Hepatocyte (in vitro differentiated cells): Measurements from ENCODE around the gene PPP1R2B.

Source experiments
- EZH2 ChIP-seq: fragments of 200-600 bp; sonication (generic); IDR thresholded peaks from 2 replicates; pipeline ENCODE4 v1.6.1; 2016; ENCODE audit warnings: antibody characterized with exemption, mild to moderate bottlenecking, borderline replicate concordance
- EZH2phosphoT487 ChIP-seq: fragments of 200-600 bp; sonication (generic); IDR thresholded peaks from one replicate; pipeline ENCODE4 v1.6.1; 2018; ENCODE audit warnings: antibody characterized with exemption, mild to moderate bottlenecking, low read depth, moderate library complexity; ENCODE audit not compliant: unreplicated experiment, severe bottlenecking
- TF ChIP-seq, protein P1 (sequence below): fragments of 200-600 bp; sonication (generic); IDR thresholded peaks from 2 replicates; pipeline ENCODE4 v1.5.1; 2016; ENCODE audit warnings: antibody characterized with exemption, mild to moderate bottlenecking; ENCODE audit not compliant: poor library complexity

GRCh38 chr5:156834916-156835315 is 15.2 kb upstream of the PPP1R2B start:
- TF ChIP-seq, protein P1, sequence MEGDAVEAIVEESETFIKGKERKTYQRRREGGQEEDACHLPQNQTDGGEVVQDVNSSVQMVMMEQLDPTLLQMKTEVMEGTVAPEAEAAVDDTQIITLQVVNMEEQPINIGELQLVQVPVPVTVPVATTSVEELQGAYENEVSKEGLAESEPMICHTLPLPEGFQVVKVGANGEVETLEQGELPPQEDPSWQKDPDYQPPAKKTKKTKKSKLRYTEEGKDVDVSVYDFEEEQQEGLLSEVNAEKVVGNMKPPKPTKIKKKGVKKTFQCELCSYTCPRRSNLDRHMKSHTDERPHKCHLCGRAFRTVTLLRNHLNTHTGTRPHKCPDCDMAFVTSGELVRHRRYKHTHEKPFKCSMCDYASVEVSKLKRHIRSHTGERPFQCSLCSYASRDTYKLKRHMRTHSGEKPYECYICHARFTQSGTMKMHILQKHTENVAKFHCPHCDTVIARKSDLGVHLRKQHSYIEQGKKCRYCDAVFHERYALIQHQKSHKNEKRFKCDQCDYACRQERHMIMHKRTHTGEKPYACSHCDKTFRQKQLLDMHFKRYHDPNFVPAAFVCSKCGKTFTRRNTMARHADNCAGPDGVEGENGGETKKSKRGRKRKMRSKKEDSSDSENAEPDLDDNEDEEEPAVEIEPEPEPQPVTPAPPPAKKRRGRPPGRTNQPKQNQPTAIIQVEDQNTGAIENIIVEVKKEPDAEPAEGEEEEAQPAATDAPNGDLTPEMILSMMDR, result no peak
- TF ChIP-seq EZH2 (no peak), EZH2phosphoT487 (no peak)
